HCT116 (cell line): ENCODE data around the gene FTCD.

Experiments used
- CEBPB ChIP-seq: IDR thresholded peaks from 2 replicates; pipeline ENCODE4 v1.6.1; 2012; ENCODE audit warnings: low read depth
- CTCF ChIP-seq, 3 experiments: fragments of 200-600 bp in 1 of 3; sonication (generic) in 1 of 3; IDR thresholded peaks in 2 of 3; conservative IDR thresholded peaks in 1 of 3; 2 replicates each; pipeline ENCODE4 v1.5.1; 2012 to 2017; ENCODE audit warnings: low read depth in 2 of 3, low read length in 2 of 3, antibody characterized with exemption in 1 of 3, borderline replicate concordance in 1 of 3, control low read depth in 1 of 3, mild to moderate bottlenecking in 1 of 3, mixed read lengths in 1 of 3, mixed run types in 1 of 3, moderate library complexity in 1 of 3; ENCODE audit not compliant: insufficient read depth in 1 of 3
- EZH2 ChIP-seq: fragments of 200-600 bp; sonication (generic); IDR thresholded peaks from 2 replicates; pipeline ENCODE4 v1.6.1; 2017; ENCODE audit warnings: antibody characterized with exemption, mixed run types
- EZH2phosphoT487 ChIP-seq: fragments of 200-600 bp; IDR thresholded peaks from 2 replicates; pipeline ENCODE4 v1.6.1; 2018; ENCODE audit warnings: antibody characterized with exemption, borderline replicate concordance
- JUND ChIP-seq: IDR thresholded peaks from 2 replicates; pipeline ENCODE4 v1.6.1; 2012
- MAX ChIP-seq: IDR thresholded peaks from 2 replicates; pipeline ENCODE4 v1.6.1; 2012
- POLR2A ChIP-seq: IDR thresholded peaks from 2 replicates; pipeline ENCODE4 v1.7.0; 2011; ENCODE audit warnings: borderline replicate concordance; ENCODE audit not compliant: insufficient read depth, insufficient read length; ENCODE audit errors: extremely low read depth
- POLR2AphosphoS5 ChIP-seq: IDR thresholded peaks from 2 replicates; pipeline ENCODE4 v1.6.1; 2011; ENCODE audit warnings: mild to moderate bottlenecking, low read depth, low read length, moderate library complexity
- RAD21 ChIP-seq: IDR thresholded peaks from 2 replicates; pipeline ENCODE4 v1.6.1; 2012; ENCODE audit warnings: low read depth, mild to moderate bottlenecking
- TCF7L2 ChIP-seq: IDR thresholded peaks from 2 replicates; pipeline ENCODE4 v1.7.0; 2011; ENCODE audit warnings: borderline replicate concordance, inconsistent platforms; ENCODE audit not compliant: insufficient read depth, insufficient read length; ENCODE audit errors: extremely low read depth
- ZBTB33 ChIP-seq: IDR thresholded peaks from 2 replicates; pipeline ENCODE4 v1.6.1; 2011; ENCODE audit warnings: mild to moderate bottlenecking, low read length, moderate library complexity; ENCODE audit not compliant: insufficient replicate concordance; ENCODE audit errors: extremely low read depth
- ZNF274 ChIP-seq: fragments of 200-500 bp; sonication (Bioruptor generic); IDR thresholded peaks from 2 replicates; pipeline ENCODE4 v1.6.1; 2014; ENCODE audit warnings: mild to moderate bottlenecking, low read depth, low read length, inconsistent platforms

DNA sequence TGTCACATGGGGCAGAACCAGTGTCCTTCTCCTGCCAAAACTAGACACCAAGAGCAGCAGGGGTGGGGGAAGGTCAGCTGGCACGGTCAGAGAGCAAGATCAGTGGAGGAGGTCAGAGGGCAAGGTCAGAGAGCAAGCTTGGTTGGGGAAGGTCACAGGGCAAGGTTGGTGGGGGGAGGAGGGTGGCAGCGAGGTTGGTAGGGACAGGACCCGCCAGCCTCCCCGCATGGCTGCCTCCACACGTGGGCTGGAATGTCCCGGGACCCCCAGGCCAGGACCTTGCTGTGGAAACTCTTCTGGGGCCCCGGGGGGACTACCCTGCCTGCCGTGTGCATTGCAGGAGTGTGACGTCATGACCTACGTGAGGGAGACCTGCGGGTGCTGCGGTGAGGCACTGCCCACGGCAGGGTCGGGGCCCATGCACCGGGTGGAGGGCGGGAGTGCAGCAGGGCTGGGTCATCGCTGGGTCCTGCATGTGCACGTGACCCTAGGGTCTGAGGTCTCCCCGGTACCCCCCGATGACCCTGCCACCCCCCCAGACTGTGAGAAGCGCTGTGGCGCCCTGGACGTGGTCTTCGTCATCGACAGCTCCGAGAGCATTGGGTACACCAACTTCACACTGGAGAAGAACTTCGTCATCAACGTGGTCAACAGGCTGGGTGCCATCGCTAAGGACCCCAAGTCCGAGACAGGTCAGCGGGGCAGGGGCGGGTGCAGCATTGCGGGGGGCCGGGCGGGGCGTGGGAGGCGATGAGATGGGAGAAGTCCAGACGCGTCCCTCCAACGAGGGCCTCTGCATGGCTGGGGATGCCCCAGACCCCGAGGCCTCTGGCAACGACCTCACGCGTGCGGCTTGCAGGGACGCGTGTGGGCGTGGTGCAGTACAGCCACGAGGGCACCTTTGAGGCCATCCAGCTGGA, 30.2 kb downstream of the FTCD start:
- no peak for TF ChIP-seq RAD21
- no peak for TF ChIP-seq CTCF (IDR thresholded peaks at IDR 0.05 in 2 of 3, conservative IDR thresholded peaks at IDR 0.05 in 1 of 3; ENCODE audit: borderline replicate concordance in 1 of 3, insufficient read depth in 1 of 3, low read depth in 2 of 3, low read length in 2 of 3)
- no peak for TF ChIP-seq TCF7L2
- TF ChIP-seq MAX = no peak
- no peak for TF ChIP-seq POLR2AphosphoS5
- no peak for TF ChIP-seq ZBTB33
- TF ChIP-seq EZH2 = no peak
- TF ChIP-seq POLR2A = no peak
- TF ChIP-seq CEBPB = no peak
- TF ChIP-seq JUND = no peak
- TF ChIP-seq ZNF274 = no peak
- no peak for TF ChIP-seq EZH2phosphoT487
